ENCODE results near the gene GGNBP2.

- TF ChIP-seq EZH2 (IDR thresholded peaks at IDR 0.05; ENCODE audit: low read depth, low read length, severe bottlenecking) (no peak), RBBP5 (IDR thresholded peaks at IDR 0.05; ENCODE audit: borderline replicate concordance, low read depth, low read length) (no peak), POLR2AphosphoS5 (IDR thresholded peaks at IDR 0.05; ENCODE audit: low read depth, low read length) (no peak), SIN3A (conservative IDR thresholded peaks at IDR 0.05 in 1 of 2, IDR thresholded peaks at IDR 0.05 in 1 of 2; ENCODE audit: low read depth in 1 of 2, low read length in 2 of 2) (no peak)
These were observed 28.9 kb upstream of the GGNBP2 start for GRCh38 chr17:36515837-36516236.
